ENCODE data around the gene KIF4A. TPM values are rescaled to one million over a fixed set of nuclear protein-coding genes. Genes with fewer than 3 reads are reported as not detected.

The KIF4A gene
- total and polyA plus RNA-seq, 10 of the 15 experiments (the other 5 are each of a cell fraction or from before 2014, with no cell fraction given), result 10.8 to 28.8 (median 22.5) TPM

DNA sequence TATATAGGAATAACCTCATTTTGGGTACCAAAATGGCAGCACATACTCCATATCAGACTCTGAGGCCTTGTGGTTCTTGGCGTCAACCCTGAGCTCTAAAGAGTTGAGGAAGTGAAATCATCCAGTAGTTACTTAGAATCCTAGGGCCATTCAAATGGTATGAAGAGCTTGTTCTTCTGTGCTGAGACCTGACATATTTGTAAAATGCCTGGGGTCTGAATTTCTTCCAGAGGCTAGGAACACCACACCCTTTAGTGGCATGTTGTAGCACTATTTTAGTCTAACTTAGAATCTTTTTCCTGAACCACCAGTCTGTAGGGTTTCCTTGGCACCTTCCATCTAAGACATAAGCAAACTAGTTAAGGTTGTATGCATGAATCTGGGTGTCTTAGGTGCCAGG lies 115.1 kb downstream of the KIF4A start:
- H3K27ac ChIP-seq (ENCODE audit: control insufficient read depth, insufficient read depth), result no peak overlapping the region
- no peaks in the 10 kb centered on the region for H3K36me3 ChIP-seq (ENCODE audit: control insufficient read depth in 2 of 2, insufficient read depth in 2 of 2, low read length in 1 of 2)
- WGBS (ENCODE audit: insufficient coverage, insufficient replicate concordance, low lambda C conversion rate, missing lambda C conversion rate), result 52% methylated on average over 1 of the region's 1 CpG
- H4K20me1 ChIP-seq (ENCODE audit: control insufficient read depth, insufficient read depth), result no peaks in the 10 kb centered on the region
- ATAC-seq (no peak), DNase-seq (ENCODE audit: low read depth, low spot score) (no peak), FAIRE-seq (no peak)
- intact Hi-C loops (cut with micrococcal nuclease; ENCODE audit: unreplicated experiment) (no loop called here), in situ Hi-C loops (cut with MboI) (no loop called here)
- no peak overlapping the region for H3K4me3 ChIP-seq
- no TSS peak for BruUV-seq (replicated peaks)
- ChIA-PET RAD21 (ENCODE audit: unreplicated experiment) (no interaction called here), SMC1A (ENCODE audit: uncharacterized antibody, unreplicated experiment) (no interaction called here), CTCF (interaction anchor here (0.8 kb wide), 1 partner anchor 168 kb away, joined by 3 read pairs; no protein-coding TSS in a partner anchor), POLR2A (no interaction called here)
- H3K27me3 ChIP-seq (replicated peaks in 1 of 2; ENCODE audit: control insufficient read depth in 2 of 2, insufficient read depth in 2 of 2, low read length in 1 of 2), result no peaks in the 10 kb centered on the region
- H3K9ac ChIP-seq (ENCODE audit: control insufficient read depth, insufficient read depth, low read length), result no peak overlapping the region
- H3K4me2 ChIP-seq (ENCODE audit: control insufficient read depth, insufficient read depth), result no peak overlapping the region
- no peak overlapping the region for H2AFZ ChIP-seq (ENCODE audit: control insufficient read depth, low read depth, low read length)
- no peaks in the 10 kb centered on the region for H3K9me3 ChIP-seq (replicated peaks; ENCODE audit: control insufficient read depth, insufficient read depth, low read length)
- no peaks in the 10 kb centered on the region for H3K79me2 ChIP-seq (ENCODE audit: control insufficient read depth, insufficient read depth, low read length)
- no peaks in the 10 kb centered on the region for H3K4me1 ChIP-seq (ENCODE audit: control insufficient read depth, insufficient read depth, low read length)
- TF ChIP-seq ESRRA (IDR thresholded peaks at IDR 0.05; ENCODE audit: low read length), result no peak
- TF ChIP-seq, protein P1, sequence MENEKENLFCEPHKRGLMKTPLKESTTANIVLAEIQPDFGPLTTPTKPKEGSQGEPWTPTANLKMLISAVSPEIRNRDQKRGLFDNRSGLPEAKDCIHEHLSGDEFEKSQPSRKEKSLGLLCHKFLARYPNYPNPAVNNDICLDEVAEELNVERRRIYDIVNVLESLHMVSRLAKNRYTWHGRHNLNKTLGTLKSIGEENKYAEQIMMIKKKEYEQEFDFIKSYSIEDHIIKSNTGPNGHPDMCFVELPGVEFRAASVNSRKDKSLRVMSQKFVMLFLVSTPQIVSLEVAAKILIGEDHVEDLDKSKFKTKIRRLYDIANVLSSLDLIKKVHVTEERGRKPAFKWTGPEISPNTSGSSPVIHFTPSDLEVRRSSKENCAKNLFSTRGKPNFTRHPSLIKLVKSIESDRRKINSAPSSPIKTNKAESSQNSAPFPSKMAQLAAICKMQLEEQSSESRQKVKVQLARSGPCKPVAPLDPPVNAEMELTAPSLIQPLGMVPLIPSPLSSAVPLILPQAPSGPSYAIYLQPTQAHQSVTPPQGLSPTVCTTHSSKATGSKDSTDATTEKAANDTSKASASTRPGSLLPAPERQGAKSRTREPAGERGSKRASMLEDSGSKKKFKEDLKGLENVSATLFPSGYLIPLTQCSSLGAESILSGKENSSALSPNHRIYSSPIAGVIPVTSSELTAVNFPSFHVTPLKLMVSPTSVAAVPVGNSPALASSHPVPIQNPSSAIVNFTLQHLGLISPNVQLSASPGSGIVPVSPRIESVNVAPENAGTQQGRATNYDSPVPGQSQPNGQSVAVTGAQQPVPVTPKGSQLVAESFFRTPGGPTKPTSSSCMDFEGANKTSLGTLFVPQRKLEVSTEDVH (IDR thresholded peaks at IDR 0.05; ENCODE audit: low read depth, partially characterized antibody), result no peak
- no peak for TF ChIP-seq SMARCA5 (IDR thresholded peaks at IDR 0.05)
- TF ChIP-seq, protein P2, sequence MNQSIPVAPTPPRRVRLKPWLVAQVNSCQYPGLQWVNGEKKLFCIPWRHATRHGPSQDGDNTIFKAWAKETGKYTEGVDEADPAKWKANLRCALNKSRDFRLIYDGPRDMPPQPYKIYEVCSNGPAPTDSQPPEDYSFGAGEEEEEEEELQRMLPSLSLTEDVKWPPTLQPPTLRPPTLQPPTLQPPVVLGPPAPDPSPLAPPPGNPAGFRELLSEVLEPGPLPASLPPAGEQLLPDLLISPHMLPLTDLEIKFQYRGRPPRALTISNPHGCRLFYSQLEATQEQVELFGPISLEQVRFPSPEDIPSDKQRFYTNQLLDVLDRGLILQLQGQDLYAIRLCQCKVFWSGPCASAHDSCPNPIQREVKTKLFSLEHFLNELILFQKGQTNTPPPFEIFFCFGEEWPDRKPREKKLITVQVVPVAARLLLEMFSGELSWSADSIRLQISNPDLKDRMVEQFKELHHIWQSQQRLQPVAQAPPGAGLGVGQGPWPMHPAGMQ (IDR thresholded peaks at IDR 0.05; ENCODE audit: borderline replicate concordance), result no peak
- no peak for TF ChIP-seq RAD21 (IDR thresholded peaks at IDR 0.05; ENCODE audit: insufficient read depth, low read depth, low read length)

Measured in GM12878 (cell line).